ENCODE measurements around the gene FGD2.

DNA sequence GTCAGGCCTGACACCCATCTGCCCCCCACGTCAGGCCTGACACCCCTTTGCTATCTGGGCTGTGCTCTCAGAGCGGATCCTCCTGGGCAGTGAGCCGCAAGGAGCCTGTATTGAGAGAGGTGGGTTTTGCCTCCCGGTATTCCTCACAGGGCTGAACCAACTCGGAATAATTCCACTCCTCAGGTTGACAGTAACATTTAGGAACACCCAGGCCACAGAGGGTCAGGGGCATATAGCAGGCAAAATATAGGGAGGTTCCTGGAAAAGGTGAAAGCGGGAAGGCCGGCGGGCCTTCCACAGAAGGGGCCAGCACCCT is 6.8 kb upstream of the FGD2 start:
- TF ChIP-seq, protein P1, sequence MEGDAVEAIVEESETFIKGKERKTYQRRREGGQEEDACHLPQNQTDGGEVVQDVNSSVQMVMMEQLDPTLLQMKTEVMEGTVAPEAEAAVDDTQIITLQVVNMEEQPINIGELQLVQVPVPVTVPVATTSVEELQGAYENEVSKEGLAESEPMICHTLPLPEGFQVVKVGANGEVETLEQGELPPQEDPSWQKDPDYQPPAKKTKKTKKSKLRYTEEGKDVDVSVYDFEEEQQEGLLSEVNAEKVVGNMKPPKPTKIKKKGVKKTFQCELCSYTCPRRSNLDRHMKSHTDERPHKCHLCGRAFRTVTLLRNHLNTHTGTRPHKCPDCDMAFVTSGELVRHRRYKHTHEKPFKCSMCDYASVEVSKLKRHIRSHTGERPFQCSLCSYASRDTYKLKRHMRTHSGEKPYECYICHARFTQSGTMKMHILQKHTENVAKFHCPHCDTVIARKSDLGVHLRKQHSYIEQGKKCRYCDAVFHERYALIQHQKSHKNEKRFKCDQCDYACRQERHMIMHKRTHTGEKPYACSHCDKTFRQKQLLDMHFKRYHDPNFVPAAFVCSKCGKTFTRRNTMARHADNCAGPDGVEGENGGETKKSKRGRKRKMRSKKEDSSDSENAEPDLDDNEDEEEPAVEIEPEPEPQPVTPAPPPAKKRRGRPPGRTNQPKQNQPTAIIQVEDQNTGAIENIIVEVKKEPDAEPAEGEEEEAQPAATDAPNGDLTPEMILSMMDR (conservative IDR thresholded peaks at IDR 0.05 in 1 of 2, IDR thresholded peaks at IDR 0.05 in 1 of 2; ENCODE audit: extremely low read depth in 1 of 2, insufficient read depth in 1 of 2, low read depth in 1 of 2, low read length in 2 of 2) = no peak
- no peak for TF ChIP-seq EZH2 (IDR thresholded peaks at IDR 0.05; ENCODE audit: borderline replicate concordance, low read length)

All from mammary epithelial cell (primary cell).